ENCODE measurements around the gene PRLHR.

- TF ChIP-seq EP300 (IDR thresholded peaks at IDR 0.05) (no peak), CTCF (IDR thresholded peaks at IDR 0.05) (no peak), POLR2AphosphoS5 (IDR thresholded peaks at IDR 0.05) (no peak)
Observed at GRCh38 chr10:118625504-118625903, 30.1 kb upstream of the PRLHR start.

Measured in upper lobe of left lung (tissue), 4 donors.